SU-DHL-6 (cell line): ENCODE data around the gene SPECC1.

Experiments used
- H2AFZ ChIP-seq: fragments of 200-600 bp; sonication (generic); 2 replicates; pipeline ENCODE4 v1.6.1; 2014; ENCODE audit warnings: low read depth, mild to moderate bottlenecking, moderate library complexity, mixed read lengths, antibody characterized with exemption, low read length; ENCODE audit not compliant: severe bottlenecking
- H3F3A ChIP-seq: fragments of 200-600 bp; shearing (Covaris generic); 2 replicates; pipeline ENCODE4 v1.6.0; 2016; ENCODE audit warnings: antibody characterized with exemption, mild to moderate bottlenecking; ENCODE audit not compliant: insufficient read depth
- H3K27ac ChIP-seq: fragments of 200-600 bp; sonication (generic); 2 replicates; pipeline ENCODE4 v1.5.1; 2016; ENCODE audit warnings: low read depth, mild to moderate bottlenecking, low read length, moderate library complexity, mixed read lengths
- H3K27me3 ChIP-seq: fragments of 200-600 bp; sonication (generic), shearing (Covaris generic); 2 replicates; pipeline ENCODE4 v1.6.0; 2014; ENCODE audit warnings: mild to moderate bottlenecking, low read length
- H3K36me3 ChIP-seq: fragments of 200-600 bp; sonication (generic); 2 replicates; pipeline ENCODE4 v1.6.1; 2014; ENCODE audit warnings: mild to moderate bottlenecking, low read length, mixed read lengths
- H3K4me2 ChIP-seq: fragments of 300-600, 200-600 bp; shearing (Covaris generic), sonication (generic); 2 replicates; pipeline ENCODE4 v1.6.0; 2014; ENCODE audit warnings: low read length, low read depth, mild to moderate bottlenecking; ENCODE audit not compliant: poor library complexity, severe bottlenecking
- H3K4me3 ChIP-seq: fragments of 200-600 bp; sonication (generic); 2 replicates; pipeline ENCODE4 v1.5.1; 2014; ENCODE audit warnings: antibody characterized with exemption, low read length, mild to moderate bottlenecking, mixed read lengths; ENCODE audit not compliant: insufficient read depth, poor library complexity, severe bottlenecking
- H3K79me2 ChIP-seq: fragments of 200-600 bp; sonication (generic); 2 replicates; pipeline ENCODE4 v1.6.1; 2014; ENCODE audit warnings: mild to moderate bottlenecking, low read length, moderate library complexity; ENCODE audit not compliant: insufficient read depth
- H3K9ac ChIP-seq: fragments of 200-600 bp; sonication (generic); 2 replicates; pipeline ENCODE4 v1.7.0; 2014; ENCODE audit warnings: mild to moderate bottlenecking, low read length
- H3K9me2 ChIP-seq: fragments of 200-600 bp; sonication (generic); replicated peaks from 2 replicates; pipeline ENCODE4 v1.6.1; 2014; ENCODE audit warnings: low read length; ENCODE audit not compliant: insufficient read depth
- H3K9me3 ChIP-seq: fragments of 200-600 bp; sonication (generic); 2 replicates; pipeline ENCODE4 v1.6.1; 2014; ENCODE audit warnings: low read length, mixed read lengths; ENCODE audit not compliant: insufficient read depth
- H4K20me1 ChIP-seq: fragments of 200-600 bp; sonication (generic); 2 replicates; pipeline ENCODE4 v1.6.1; 2014; ENCODE audit warnings: low read depth, mild to moderate bottlenecking, antibody characterized with exemption, low read length, moderate library complexity, mixed read lengths
- EZH2phosphoT487 ChIP-seq: fragments of 200-600 bp; sonication (generic), shearing (Covaris generic); conservative IDR thresholded peaks from 2 replicates; pipeline ENCODE4 v1.6.1; 2018; ENCODE audit warnings: mild to moderate bottlenecking, antibody characterized with exemption, low read length, moderate library complexity, mixed read lengths
- TF ChIP-seq, protein P1 (sequence below): fragments of 200-600 bp; sonication (generic); IDR thresholded peaks from one replicate; pipeline ENCODE4 v1.5.1; 2017; ENCODE audit warnings: antibody characterized with exemption, mild to moderate bottlenecking, low read length, moderate library complexity; ENCODE audit not compliant: insufficient read depth, poor library complexity, severe bottlenecking

SPECC1 gene

DNA sequence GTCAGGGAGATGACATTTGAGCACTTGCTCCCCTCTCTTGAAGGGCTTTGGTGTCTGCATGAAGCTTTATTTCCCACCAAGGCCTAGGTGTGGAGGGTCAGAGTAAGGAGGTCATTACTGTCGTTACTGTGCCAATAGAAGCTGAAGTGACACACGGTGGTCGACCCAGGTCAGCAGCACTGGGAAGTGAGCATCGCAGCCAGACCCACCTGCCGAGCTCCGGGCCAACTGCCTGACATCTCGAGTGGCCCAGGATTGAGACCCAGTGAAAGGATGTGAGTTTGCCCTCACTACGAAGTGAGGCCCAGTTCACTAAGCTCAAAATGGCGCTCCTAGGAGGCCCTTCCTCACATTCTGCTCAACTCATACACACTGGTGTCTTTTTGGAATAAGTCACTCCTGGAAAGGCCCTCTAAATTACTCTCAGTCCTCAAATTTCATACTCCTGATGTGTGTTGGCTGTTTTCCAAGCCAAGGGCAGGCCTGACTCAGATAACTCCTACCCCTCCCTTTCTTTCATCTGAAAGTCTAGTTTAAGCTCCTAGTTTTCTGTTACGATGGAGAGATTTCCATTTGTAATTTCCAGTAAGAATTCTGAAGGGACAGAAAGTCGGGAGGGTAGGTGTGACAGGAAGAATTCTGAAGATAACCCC lies 257.8 kb downstream of the SPECC1 start:
- Histone ChIP-seq H3K27ac (no peak overlapping the region), H3K79me2 (no peaks in the 10 kb centered on the region), H3K4me2 (no peak overlapping the region), H3K27me3 (no peaks in the 10 kb centered on the region), H3K9me2 (no peaks in the 10 kb centered on the region), H3K36me3 (no peaks in the 10 kb centered on the region), H3K4me3 (no peak overlapping the region), H4K20me1 (no peaks in the 10 kb centered on the region), H3F3A (no peaks in the 10 kb centered on the region), H3K9me3 (no peaks in the 10 kb centered on the region), H2AFZ (no peak overlapping the region), H3K9ac (no peak overlapping the region)
- no peak for TF ChIP-seq EZH2phosphoT487
- TF ChIP-seq, protein P1, sequence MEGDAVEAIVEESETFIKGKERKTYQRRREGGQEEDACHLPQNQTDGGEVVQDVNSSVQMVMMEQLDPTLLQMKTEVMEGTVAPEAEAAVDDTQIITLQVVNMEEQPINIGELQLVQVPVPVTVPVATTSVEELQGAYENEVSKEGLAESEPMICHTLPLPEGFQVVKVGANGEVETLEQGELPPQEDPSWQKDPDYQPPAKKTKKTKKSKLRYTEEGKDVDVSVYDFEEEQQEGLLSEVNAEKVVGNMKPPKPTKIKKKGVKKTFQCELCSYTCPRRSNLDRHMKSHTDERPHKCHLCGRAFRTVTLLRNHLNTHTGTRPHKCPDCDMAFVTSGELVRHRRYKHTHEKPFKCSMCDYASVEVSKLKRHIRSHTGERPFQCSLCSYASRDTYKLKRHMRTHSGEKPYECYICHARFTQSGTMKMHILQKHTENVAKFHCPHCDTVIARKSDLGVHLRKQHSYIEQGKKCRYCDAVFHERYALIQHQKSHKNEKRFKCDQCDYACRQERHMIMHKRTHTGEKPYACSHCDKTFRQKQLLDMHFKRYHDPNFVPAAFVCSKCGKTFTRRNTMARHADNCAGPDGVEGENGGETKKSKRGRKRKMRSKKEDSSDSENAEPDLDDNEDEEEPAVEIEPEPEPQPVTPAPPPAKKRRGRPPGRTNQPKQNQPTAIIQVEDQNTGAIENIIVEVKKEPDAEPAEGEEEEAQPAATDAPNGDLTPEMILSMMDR = no peak

DNA sequence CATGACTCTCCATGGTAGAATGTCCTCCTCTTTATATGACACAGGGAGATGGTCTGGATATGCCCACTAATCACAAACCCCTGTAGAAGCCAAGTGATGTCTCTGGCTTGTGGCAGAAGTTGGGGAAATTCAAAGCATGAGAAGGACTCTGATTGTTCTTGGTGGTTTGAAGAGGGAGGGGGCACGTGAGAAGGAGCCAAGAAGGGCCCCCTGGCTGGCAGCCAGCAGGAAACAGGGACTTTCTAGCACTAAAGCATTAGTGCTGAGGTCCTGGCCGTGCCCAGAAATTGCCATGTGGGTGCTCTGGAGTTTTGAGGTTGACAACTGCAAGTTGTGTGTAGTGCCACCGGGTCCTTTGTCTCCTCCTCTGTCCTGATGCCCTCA lies 258.3 kb downstream of the SPECC1 start:
- no peak overlapping the region for H3K4me3 ChIP-seq
- H3K27me3 ChIP-seq = no peaks in the 10 kb centered on the region
- no peak for TF ChIP-seq EZH2phosphoT487
- TF ChIP-seq, protein P1 = no peak
- no peaks in the 10 kb centered on the region for H3K79me2 ChIP-seq
- no peak overlapping the region for H3K9ac ChIP-seq
- no peak overlapping the region for H2AFZ ChIP-seq
- H3K4me2 ChIP-seq = no peak overlapping the region
- H4K20me1 ChIP-seq = no peaks in the 10 kb centered on the region
- H3F3A ChIP-seq = no peaks in the 10 kb centered on the region
- H3K27ac ChIP-seq = no peak overlapping the region
- H3K9me3 ChIP-seq = no peaks in the 10 kb centered on the region
- no peaks in the 10 kb centered on the region for H3K9me2 ChIP-seq
- H3K36me3 ChIP-seq = no peaks in the 10 kb centered on the region

DNA sequence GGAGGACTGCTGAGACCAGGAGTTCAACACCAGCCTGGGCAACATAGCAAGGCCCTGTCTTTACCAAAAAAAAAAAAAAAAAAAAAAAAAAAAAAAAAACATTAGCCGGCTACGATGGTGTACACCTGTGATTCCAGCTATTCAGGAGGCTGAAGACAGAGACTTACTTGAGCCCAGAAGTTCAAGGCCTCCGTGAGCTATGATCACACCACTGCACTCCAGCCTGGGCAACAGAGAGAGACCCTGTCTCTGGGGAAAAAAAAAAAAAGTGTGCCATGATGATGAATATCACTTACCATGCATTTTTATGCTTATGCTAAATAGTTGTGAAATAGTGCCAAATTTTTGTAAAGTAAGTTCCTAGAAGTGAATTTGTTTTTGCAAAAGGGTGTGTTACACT lies 261.2 kb downstream of the SPECC1 start:
- Histone ChIP-seq H3K79me2 (no peaks in the 10 kb centered on the region), H3K4me3 (no peak overlapping the region), H4K20me1 (no peaks in the 10 kb centered on the region), H3K27ac (no peak overlapping the region), H3K36me3 (no peaks in the 10 kb centered on the region), H2AFZ (no peak overlapping the region), H3K9ac (no peak overlapping the region), H3K4me2 (no peak overlapping the region), H3K9me2 (no peaks in the 10 kb centered on the region), H3K27me3 (no peaks in the 10 kb centered on the region), H3F3A (no peaks in the 10 kb centered on the region), H3K9me3 (no peaks in the 10 kb centered on the region)
- no peak for TF ChIP-seq EZH2phosphoT487
- TF ChIP-seq, protein P1 = no peak
